8988T (cell line): ENCODE measurements around the gene SRRM1.
A peak's percentile ranks its signal among the peaks of the same experiment; 100 is the strongest.

Source experiments
- DNase-seq: peaks from one replicate; pipeline ENCODE4 v3.0.0; 2011

SRRM1 gene

GRCh38 chr1:24642481-24643362 is at the start of gene SRRM1:
Gene SRRM1 (plus strand): TSS chr1:24643302. CDS start chr1:24643327, 25 bp downstream.
- DNase-seq, result peak; percentile 78

- no peak for DNase-seq
Measured at GRCh38 chr1:24594328-24594598, 48.8 kb upstream of the SRRM1 start.

- DNase-seq, result no peak
Measured at GRCh38 chr1:24596401-24596880, 46.7 kb upstream of the SRRM1 start.

GRCh38 chr1:24599265-24599664 is 43.8 kb upstream of the SRRM1 start:
- DNase-seq, result no peak

- DNase-seq, result no peak
Measured at GRCh38 chr1:24600551-24600950, 42.6 kb upstream of the SRRM1 start.

GRCh38 chr1:24605534-24606295 is 37.4 kb upstream of the SRRM1 start:
- no peak for DNase-seq

- no peak for DNase-seq
Measured at GRCh38 chr1:24606296-24606605, 36.9 kb upstream of the SRRM1 start.

GRCh38 chr1:24606621-24607020 is 36.5 kb upstream of the SRRM1 start:
- DNase-seq, result no peak

GRCh38 chr1:24609949-24610517 is 33.1 kb upstream of the SRRM1 start:
- no peak for DNase-seq

- no peak for DNase-seq
Measured at GRCh38 chr1:24619376-24619775, 23.7 kb upstream of the SRRM1 start.

- no peak for DNase-seq
Measured at GRCh38 chr1:24620678-24621077, 22.4 kb upstream of the SRRM1 start.

- DNase-seq, result no peak
Measured at GRCh38 chr1:24621121-24621520, 22.0 kb upstream of the SRRM1 start.

GRCh38 chr1:24622218-24622617 is 20.9 kb upstream of the SRRM1 start:
- DNase-seq, result no peak

GRCh38 chr1:24632832-24633175 is 10.3 kb upstream of the SRRM1 start:
- no peak for DNase-seq

- peak; percentile 21 for DNase-seq
Measured at GRCh38 chr1:24635195-24635843, 7.8 kb upstream of the SRRM1 start.

GRCh38 chr1:24636661-24637357 is 6.3 kb upstream of the SRRM1 start:
- no peak for DNase-seq

- no peak for DNase-seq
Measured at GRCh38 chr1:24639094-24639493, 4.0 kb upstream of the SRRM1 start.

- no peak for DNase-seq
Measured at GRCh38 chr1:24639881-24640280, 3.2 kb upstream of the SRRM1 start.

- DNase-seq, result no peak
Measured at GRCh38 chr1:24640288-24640687, 2.8 kb upstream of the SRRM1 start.

- no peak for DNase-seq
Measured at GRCh38 chr1:24641646-24642151, 1.4 kb upstream of the SRRM1 start.

- DNase-seq, result peak; percentile 21
Measured at GRCh38 chr1:24643363-24644099, 429 bp downstream of the SRRM1 start.

GRCh38 chr1:24644100-24644384 is 940 bp downstream of the SRRM1 start:
- DNase-seq, result no peak
